Measurements from ENCODE around the gene GVQW3.

Gene GVQW3

DNA sequence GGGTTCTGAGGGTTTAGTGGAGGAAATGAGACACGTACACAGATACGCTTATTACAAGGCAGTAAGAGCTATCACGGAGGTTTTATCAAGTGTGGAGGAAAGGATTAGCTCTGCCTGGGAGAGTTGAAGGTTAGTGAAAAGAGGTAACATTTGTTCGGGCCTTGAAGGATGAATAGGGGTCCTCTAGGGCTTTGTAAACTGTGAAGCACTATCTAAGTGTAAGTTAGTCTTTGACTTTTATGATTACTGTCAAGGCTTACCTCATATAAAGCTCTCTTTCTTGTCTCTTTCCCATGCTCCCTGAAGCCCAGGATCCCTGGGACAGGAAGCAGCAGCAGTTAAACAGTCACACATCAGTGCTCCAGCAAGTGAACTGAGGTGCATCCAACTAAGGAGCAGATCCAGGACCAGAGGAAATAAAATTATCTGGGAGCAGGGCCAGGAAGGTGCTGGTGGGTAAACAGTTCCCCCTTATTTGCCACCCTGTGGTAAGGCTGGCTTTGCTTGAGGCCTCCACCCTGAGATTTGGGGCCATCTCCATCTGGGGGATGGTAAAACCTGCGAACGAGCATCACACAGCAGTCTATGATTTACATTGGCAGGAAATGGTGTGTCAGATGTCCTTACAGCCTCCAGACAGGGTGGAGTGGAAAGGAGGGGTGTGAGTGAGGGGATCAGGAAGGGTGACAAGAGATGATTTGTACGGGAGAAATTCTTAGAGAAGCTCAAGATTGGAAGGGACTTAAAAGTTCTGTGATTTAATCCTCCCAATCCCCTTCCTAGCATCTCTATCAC, 27.2 kb downstream of the GVQW3 start:
- ChIA-PET CTCF (interaction anchor here (1.2 to 1.5 kb wide), 2 partner anchors 21 to 702 kb away, joined by 3 read pairs; no protein-coding TSS in a partner anchor), POLR2A (no interaction called here)
- TF ChIP-seq, protein P1, sequence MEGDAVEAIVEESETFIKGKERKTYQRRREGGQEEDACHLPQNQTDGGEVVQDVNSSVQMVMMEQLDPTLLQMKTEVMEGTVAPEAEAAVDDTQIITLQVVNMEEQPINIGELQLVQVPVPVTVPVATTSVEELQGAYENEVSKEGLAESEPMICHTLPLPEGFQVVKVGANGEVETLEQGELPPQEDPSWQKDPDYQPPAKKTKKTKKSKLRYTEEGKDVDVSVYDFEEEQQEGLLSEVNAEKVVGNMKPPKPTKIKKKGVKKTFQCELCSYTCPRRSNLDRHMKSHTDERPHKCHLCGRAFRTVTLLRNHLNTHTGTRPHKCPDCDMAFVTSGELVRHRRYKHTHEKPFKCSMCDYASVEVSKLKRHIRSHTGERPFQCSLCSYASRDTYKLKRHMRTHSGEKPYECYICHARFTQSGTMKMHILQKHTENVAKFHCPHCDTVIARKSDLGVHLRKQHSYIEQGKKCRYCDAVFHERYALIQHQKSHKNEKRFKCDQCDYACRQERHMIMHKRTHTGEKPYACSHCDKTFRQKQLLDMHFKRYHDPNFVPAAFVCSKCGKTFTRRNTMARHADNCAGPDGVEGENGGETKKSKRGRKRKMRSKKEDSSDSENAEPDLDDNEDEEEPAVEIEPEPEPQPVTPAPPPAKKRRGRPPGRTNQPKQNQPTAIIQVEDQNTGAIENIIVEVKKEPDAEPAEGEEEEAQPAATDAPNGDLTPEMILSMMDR (IDR thresholded peaks at IDR 0.05; ENCODE audit: control extremely low read depth, extremely low read depth, low read depth, missing control alignments) = no peak
- DNase-seq (ENCODE audit: extremely low spot score) = no peak

DNA sequence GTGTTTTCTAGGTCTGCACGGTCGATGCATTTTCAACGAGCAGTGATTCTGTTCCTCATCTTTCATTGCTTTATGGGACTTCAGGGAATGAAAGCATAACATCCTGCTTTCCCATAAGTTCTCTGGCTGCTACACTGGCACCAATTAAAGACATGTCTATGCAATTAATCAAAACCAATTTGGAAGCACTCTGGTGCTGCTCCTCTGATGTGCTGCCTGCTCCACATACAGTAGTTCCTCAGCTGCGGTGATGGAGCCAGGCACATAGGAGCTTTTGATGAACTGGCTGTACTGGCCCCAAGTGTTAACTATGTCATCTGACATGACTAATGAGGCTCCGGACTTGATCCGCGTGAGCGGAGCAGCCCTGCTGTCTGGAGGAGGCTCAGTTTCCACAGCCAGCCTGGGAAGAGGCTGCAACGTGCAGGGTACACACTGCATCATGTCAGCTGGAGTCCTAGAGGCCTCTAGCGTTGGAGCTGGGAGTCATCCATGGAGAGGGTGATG, 29.8 kb downstream of the GVQW3 start:
- ChIA-PET POLR2A (no interaction called here), CTCF (interaction anchor here (1.2 to 2.3 kb wide), 2 partner anchors 10 to 14 kb away, joined by 3 to 8 read pairs; no protein-coding TSS in a partner anchor)
- DNase-seq (ENCODE audit: extremely low spot score) = no peak

DNA sequence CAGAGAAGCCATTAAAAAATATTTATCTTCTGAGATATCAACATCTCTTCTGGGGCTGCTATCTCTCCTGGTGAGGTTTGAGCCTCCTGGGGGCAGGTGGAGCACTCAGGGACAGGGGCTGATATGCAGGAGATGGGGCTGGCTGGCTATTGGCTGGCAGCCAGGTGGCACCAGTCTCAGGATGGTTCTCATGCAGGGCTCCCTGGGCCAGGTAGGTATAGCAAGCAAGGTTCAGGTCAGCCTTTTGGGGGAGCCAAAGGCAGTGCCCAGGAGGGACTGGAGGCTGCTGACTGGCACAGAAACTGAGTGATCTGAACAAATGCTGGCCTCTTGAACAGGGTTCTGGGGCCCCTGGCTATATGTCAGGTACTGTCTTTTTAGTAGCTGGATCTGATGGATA, 34.0 kb downstream of the GVQW3 start:
- TF ChIP-seq, protein P1 (IDR thresholded peaks at IDR 0.05; ENCODE audit: control extremely low read depth, extremely low read depth, low read depth, missing control alignments) = peak; percentile 14
- CTCF ChIA-PET = interaction anchor here (1.2 to 2.9 kb wide), 2 partner anchors 10 to 15 kb away, joined by 3 to 12 read pairs; no protein-coding TSS in a partner anchor
- no peak for DNase-seq (ENCODE audit: extremely low spot score)
- POLR2A ChIA-PET = no interaction called here

More for the DNA sequence above, 29.8 kb downstream of the GVQW3 start:
- TF ChIP-seq, protein P1 (IDR thresholded peaks at IDR 0.05; ENCODE audit: control extremely low read depth, extremely low read depth, low read depth, missing control alignments) = no peak

DNA sequence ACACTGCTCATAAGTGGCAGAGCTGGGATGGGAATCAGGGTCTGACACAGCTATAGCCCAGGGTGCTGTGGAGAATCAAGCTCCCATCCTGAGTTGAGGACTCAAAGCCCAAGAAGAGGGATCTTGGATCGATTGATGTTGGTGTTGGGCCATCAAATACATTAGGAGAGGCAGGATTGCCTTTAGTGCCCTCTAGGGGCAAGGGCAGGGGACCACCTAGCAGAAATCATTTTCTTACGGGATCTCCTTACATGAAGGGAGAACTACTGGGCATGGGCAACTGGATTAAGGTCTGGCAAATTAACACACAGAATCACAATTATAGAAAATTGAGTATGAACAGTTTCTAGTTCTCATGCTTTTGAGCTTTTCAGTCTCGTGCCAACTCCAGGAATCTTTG, 38.8 kb downstream of the GVQW3 start:
- peak; percentile 34 for DNase-seq (ENCODE audit: extremely low spot score)
- ChIA-PET CTCF (interaction anchor here (0.8 to 2.0 kb wide), 12 partner anchors 8 to 212 kb away, joined by 3 to 14 read pairs (median 4); no protein-coding TSS in a partner anchor), POLR2A (no interaction called here)
- TF ChIP-seq, protein P1 (IDR thresholded peaks at IDR 0.05; ENCODE audit: control extremely low read depth, extremely low read depth, low read depth, missing control alignments) = peak; percentile 43

DNA sequence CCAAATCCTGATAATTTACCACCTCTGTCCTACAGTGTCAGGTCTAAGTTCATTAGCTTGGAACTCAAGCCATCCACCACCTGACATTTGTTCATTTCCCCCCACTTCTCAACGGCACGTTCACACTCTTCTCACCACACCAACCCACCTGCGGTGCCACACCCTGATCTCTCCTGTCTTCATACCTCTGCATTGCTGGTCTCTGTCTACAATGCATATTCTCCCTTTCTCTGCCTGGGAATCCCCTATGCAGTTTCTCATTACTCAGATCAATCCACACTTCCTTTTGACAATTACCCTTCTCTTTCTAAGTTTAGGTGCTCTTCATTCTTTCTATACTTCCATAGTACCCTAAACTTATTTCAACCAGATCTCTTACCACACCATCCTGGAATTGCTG, 43.3 kb downstream of the GVQW3 start:
- ChIA-PET POLR2A (interaction anchor here (0.6 kb wide), 1 partner anchor 270 kb away, joined by 4 read pairs; no protein-coding TSS in a partner anchor), CTCF (interaction anchor here (0.9 to 1.0 kb wide), 2 partner anchors 10 to 13 kb away, joined by 3 read pairs; no protein-coding TSS in a partner anchor)
- DNase-seq (ENCODE audit: extremely low spot score) = peak; percentile 57
- TF ChIP-seq, protein P1 (IDR thresholded peaks at IDR 0.05; ENCODE audit: control extremely low read depth, extremely low read depth, low read depth, missing control alignments) = no peak

DNA sequence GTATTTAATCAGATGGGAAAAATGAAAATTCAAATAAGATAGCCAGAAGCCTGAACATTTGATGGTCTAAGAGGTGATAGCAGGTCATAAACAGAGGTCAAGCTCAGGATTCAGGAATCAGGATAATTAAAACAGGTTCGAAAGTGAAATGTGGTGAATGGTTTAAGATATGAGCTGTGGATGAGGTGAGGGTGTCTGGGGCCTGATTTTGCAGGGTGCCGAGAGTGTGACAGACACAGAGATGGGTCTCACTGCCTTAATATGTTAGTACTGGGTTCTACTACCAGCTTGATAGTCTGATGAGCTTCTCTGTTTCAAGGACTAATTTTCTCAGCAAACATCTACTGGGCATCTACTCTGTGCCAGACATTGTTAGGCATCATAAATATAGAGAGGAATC, 43.8 kb downstream of the GVQW3 start:
- DNase-seq (ENCODE audit: extremely low spot score) = no peak
- POLR2A ChIA-PET = interaction anchor here (0.6 kb wide), 1 partner anchor 270 kb away, joined by 4 read pairs; no protein-coding TSS in a partner anchor
- TF ChIP-seq, protein P1 (IDR thresholded peaks at IDR 0.05; ENCODE audit: control extremely low read depth, extremely low read depth, low read depth, missing control alignments) = no peak
- CTCF ChIA-PET = interaction anchor here (0.9 to 1.0 kb wide), 2 partner anchors 11 to 14 kb away, joined by 3 read pairs; no protein-coding TSS in a partner anchor

Data from GM10248 (cell line).